ENCODE results near the gene CD209.

CD209 gene

GRCh38 chr19:7705387-7706187 lies 41.7 kb downstream of the CD209 start:
- TF ChIP-seq, protein P1, sequence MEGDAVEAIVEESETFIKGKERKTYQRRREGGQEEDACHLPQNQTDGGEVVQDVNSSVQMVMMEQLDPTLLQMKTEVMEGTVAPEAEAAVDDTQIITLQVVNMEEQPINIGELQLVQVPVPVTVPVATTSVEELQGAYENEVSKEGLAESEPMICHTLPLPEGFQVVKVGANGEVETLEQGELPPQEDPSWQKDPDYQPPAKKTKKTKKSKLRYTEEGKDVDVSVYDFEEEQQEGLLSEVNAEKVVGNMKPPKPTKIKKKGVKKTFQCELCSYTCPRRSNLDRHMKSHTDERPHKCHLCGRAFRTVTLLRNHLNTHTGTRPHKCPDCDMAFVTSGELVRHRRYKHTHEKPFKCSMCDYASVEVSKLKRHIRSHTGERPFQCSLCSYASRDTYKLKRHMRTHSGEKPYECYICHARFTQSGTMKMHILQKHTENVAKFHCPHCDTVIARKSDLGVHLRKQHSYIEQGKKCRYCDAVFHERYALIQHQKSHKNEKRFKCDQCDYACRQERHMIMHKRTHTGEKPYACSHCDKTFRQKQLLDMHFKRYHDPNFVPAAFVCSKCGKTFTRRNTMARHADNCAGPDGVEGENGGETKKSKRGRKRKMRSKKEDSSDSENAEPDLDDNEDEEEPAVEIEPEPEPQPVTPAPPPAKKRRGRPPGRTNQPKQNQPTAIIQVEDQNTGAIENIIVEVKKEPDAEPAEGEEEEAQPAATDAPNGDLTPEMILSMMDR (conservative IDR thresholded peaks at IDR 0.05; ENCODE audit: low read depth, low read length) = no peak
- no peak overlapping the region for H3K4me3 ChIP-seq (ENCODE audit: low read length)
- no peak for DNase-seq (ENCODE audit: low read depth)

- TF ChIP-seq, protein P1 (conservative IDR thresholded peaks at IDR 0.05; ENCODE audit: low read depth, low read length) = no peak
- DNase-seq (ENCODE audit: low read depth) = no peak
Measured at GRCh38 chr19:7704280-7705060, 42.9 kb downstream of the CD209 start.

GRCh38 chr19:7703332-7703731 lies 44.0 kb downstream of the CD209 start:
- no peak overlapping the region for H3K4me3 ChIP-seq (ENCODE audit: low read length)
- TF ChIP-seq, protein P1 (conservative IDR thresholded peaks at IDR 0.05; ENCODE audit: low read depth, low read length) = no peak
- no peak for DNase-seq (ENCODE audit: low read depth)

More at GRCh38 chr19:7704280-7705060, 42.9 kb downstream of the CD209 start:
- no peak overlapping the region for H3K4me3 ChIP-seq (ENCODE audit: low read length)

GRCh38 chr19:7701654-7702457 lies 45.5 kb downstream of the CD209 start, which contains the start of gene FCER2:
TSS of gene FCER2 (minus strand) at chr19:7702131. CDS start at chr19:7699760, 2,371 bp downstream.
- DNase-seq (ENCODE audit: low read depth) = no peak
- no peak within 1 kb of the TSS for H3K4me3 ChIP-seq (ENCODE audit: low read length)
- TF ChIP-seq, protein P1 (conservative IDR thresholded peaks at IDR 0.05; ENCODE audit: low read depth, low read length) = no peak

DNA sequence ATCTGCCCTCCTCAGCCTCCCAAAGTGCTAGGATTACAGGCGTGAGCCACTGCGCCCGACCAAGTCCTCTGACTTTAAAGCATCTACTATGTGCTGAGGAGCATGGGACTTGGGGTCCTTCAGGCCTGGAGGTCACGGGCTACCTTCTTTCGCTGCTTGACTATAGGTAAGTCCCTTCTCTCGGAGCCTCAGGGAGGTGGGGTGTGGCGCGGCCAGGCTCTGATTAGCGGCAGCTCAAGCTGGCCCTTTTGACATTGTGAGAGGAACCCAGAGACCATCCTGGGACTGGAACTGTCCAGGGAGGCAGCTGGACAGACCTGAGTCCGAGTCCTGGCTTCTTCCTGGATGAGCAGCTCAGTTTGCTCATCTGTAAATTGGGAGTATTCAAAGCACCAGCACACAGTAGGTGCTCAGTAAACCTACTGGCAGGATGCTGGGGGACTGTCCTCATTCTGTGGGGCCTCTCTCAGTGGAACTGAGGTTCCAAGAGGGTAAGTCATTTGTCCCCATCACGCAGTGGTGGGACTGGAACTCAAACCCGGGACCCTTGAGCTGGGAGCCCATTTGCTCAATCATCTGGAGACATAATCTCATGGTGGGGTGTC lies 46.2 kb downstream of the CD209 start:
- TF ChIP-seq, protein P1 (conservative IDR thresholded peaks at IDR 0.05; ENCODE audit: low read depth, low read length) = no peak
- no peak for DNase-seq (ENCODE audit: low read depth)
- H3K4me3 ChIP-seq (ENCODE audit: low read length) = no peak overlapping the region
